Omental fat pad (tissue), 4 donors: ENCODE results near the gene AKT2. TPM values are rescaled to one million over a fixed set of nuclear protein-coding genes. Genes with fewer than 3 reads are reported as not detected.

ENCODE experiments used
- ATAC-seq: fragments of 150-250 bp; one replicate; pipeline ENCODE4 v1.9.1; 2016; ENCODE audit warnings: mild to moderate bottlenecking, moderate library complexity; ENCODE audit not compliant: low FRiP score
- DNase-seq: peaks from one replicate; pipeline ENCODE4 v3.0.0-alpha.2; 2019; ENCODE audit warnings: low spot score
- total RNA-seq, 4 donors: library from RNA; depleted of rRNA; stranded (reverse); fragments of >200 nt; gene quantifications; one replicate each; pipeline ENCODE4 v1.1.0, GENCODE V29; 2016
- TF ChIP-seq, protein P1 (sequence below), 3 donors: fragments of 450-650 bp; IDR thresholded peaks; one replicate each; pipeline ENCODE4 v1.5.1; 2016 to 2017; ENCODE audit warnings: antibody characterized with exemption in 3 of 3, mild to moderate bottlenecking in 3 of 3, moderate library complexity in 2 of 3

AKT2 gene
- total RNA-seq, 4 donors from 2014 or later = 84.7 to 151 (median 99.1) TPM

DNA sequence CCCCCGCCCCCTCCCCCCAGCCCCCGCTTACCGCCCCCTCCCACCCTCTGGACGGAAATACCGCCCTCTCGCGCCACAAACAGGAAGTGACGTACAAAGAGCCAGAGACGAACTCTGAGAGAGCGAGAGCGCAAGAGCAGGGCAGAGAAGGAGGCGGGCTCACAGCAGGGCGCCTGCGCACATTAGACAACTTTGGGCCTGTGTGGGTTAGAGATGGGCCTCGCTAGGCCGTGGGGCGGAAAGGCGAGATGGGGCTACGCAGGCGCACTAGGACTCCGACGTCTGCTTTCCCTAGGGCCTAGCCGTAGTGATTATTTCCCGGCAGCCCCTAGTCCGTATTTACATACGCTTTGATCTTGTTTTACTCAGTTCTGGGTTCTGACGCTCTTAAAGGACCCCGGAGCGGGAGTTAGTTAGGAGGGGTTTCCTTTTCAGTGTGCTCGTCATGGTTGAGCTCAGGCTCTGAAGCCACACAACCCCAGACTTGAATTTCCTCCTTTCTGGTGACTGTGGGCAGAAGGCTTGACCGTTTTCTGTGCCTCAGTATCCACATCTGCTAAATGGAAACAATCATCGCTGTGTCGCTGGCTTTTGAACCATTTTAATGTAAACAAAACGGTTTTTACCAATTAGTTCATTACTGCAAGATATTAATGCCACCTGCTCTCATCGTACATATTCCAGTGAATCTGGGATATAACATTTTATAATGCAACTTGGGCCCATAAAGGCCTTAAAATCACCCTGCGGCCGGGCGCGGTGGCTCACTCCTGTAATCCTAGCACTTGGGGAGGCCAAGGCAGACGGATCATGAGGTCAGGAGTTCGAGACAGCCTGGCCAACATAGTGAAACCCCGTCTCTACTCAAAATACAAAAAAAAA is 449 bp upstream of the AKT2 start:
- ATAC-seq (peak; percentile 98), DNase-seq (peak; percentile 84)
- TF ChIP-seq, protein P1, sequence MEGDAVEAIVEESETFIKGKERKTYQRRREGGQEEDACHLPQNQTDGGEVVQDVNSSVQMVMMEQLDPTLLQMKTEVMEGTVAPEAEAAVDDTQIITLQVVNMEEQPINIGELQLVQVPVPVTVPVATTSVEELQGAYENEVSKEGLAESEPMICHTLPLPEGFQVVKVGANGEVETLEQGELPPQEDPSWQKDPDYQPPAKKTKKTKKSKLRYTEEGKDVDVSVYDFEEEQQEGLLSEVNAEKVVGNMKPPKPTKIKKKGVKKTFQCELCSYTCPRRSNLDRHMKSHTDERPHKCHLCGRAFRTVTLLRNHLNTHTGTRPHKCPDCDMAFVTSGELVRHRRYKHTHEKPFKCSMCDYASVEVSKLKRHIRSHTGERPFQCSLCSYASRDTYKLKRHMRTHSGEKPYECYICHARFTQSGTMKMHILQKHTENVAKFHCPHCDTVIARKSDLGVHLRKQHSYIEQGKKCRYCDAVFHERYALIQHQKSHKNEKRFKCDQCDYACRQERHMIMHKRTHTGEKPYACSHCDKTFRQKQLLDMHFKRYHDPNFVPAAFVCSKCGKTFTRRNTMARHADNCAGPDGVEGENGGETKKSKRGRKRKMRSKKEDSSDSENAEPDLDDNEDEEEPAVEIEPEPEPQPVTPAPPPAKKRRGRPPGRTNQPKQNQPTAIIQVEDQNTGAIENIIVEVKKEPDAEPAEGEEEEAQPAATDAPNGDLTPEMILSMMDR (IDR thresholded peaks at IDR 0.05) = no peak

GRCh38 chr19:40284251-40284500 is 969 bp downstream of the AKT2 start:
- no peak for DNase-seq

DNA sequence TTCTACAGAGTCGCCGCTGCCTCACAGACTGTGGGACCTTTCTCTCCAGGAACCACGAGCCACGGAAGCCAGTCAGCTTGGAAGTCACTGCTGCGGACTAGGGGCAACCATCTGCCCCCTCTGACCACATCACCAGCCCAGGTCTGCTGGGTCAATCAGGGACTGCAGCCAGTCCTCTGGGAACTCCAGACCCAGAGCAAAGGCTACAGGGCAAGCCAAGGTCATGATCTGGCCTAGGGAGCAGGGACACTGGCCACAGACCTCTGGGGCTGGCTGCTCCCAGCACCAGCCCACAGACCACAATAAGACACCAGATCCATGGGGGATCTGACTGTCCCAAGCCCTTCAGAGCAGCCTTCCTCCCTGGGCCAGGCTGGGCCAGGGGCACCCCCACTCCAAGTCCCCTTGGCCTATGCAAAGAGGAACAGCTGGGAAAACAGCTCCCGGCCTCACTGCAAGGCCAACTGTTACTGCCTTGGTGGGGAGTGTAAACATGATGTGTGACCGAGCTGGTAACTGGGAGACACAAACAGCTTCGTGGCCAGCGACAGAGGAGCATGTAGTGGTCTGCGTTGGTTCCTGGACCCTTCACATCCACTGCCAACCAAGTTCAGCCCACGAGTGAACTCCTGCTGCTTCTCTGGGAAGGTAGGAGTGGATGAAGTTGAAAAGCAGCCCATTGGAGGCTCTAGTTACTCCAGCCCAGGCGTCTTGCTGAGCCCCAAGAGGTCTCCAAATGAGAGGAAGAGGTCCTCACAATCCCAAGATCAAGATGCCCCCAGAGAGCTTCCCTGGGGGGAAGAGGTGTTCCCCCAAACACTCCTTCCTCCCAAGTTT is 1.5 kb downstream of the AKT2 start:
- DNase-seq = no peak
- TF ChIP-seq, protein P1 (IDR thresholded peaks at IDR 0.05) = no peak
- no peak for ATAC-seq

More at GRCh38 chr19:40284251-40284500, 969 bp downstream of the AKT2 start:
- TF ChIP-seq, protein P1 (IDR thresholded peaks at IDR 0.05) = no peak
- no peak for ATAC-seq

DNA sequence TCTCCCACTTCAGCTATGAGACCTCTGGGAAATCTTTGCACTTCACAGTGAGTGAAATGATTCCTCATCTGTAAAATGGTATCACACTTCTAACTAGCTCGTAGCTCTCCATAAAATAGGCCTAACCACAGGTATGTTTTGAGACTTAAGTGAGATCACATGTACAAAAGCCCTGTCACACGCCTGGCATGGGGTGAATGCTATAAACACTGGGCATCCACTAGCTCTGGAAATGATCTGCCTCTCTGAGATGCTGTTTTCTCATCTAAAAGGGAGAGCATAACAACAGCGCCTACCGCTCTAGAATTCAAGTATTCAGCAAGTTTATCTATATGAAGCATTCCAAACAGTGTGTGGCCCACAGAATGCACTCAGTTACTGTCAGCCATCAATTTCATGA is 2.2 kb downstream of the AKT2 start:
- TF ChIP-seq, protein P1 (IDR thresholded peaks at IDR 0.05) = no peak
- no peak for DNase-seq
- ATAC-seq = no peak

DNA sequence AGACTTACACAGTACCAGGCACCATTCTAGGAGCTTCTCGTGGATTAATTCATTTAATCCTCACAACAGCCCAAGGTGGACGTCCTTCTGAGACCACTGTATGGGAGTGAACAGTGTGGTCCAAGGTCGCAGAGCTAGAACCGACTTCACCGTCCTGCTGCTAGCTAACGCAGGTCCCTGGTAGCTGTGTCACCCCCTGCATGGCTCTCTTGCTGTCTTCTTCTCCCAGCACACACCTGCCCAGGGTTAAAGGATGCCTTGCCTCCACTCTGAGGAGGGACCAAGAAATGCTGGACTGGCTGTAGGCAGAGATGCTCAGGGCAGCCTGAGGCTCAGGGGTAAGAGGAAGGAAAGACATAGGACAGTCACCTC is 3.0 kb downstream of the AKT2 start:
- TF ChIP-seq, protein P1 (IDR thresholded peaks at IDR 0.05) = no peak
- DNase-seq (no peak), ATAC-seq (no peak)

DNA sequence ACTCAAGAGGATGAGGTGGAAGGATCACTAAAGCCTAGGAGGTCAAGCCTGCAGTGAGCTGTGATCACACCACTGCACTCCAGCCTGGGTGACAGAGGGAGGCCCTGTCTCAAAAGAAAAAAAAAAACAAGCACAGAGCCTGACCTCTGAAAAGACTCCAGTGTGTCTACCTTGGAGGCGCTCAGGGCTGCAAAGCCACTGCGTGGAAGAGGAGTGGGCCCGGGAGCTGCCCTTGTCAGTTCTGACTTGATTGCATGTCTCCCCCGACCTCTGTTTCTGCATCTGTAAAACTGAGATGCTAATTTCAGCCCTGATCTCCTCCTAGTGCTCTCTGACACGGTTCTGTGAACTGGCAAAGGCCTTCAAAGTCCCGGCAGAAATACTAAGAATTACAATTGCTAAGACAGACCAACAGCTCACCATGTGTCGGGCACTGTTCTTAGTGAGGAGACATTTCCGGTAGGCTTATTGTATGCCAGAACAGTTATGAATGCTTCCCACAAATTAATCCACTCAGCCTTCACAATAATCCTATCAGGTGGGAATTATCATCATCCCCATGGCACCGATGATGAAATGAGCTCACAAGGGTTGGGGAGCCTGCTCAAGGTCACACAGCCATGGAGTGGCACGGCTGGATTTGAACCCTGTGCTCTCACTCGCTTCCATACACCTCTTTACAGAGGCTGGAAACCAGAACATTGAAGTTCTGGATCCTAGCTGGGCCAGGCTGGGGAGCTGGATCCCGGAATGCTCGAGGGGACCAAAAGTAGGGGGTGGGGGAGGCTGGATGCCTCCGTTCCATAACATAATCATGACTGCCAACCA is 3.5 kb downstream of the AKT2 start:
- TF ChIP-seq, protein P1 (IDR thresholded peaks at IDR 0.05) = no peak
- DNase-seq = no peak
- ATAC-seq = no peak
